H4 (cell line): ENCODE data around the gene RFPL4AL1. TPM values are rescaled to one million over a fixed set of nuclear protein-coding genes. Genes with fewer than 3 reads are reported as not detected.

ENCODE experiments used
- total RNA-seq: library from RNA; depleted of rRNA; stranded (reverse); fragments of >200 nt; shearing (Covaris generic); gene quantifications from 2 replicates; pipeline ENCODE4 v1.2.3, GENCODE V29; 2014; rRNA removed

The RFPL4AL1 gene
- total RNA-seq, 1 experiment from 2014 or later, result 1.8 TPM

Other genes with a start within 250 kb of the RFPL4AL1 start
- not detected in 2 replicates for gene SBK2, start 232.0 kb upstream of the RFPL4AL1 start, total RNA-seq
- gene SBK3, start 223.6 kb upstream of the RFPL4AL1 start, total RNA-seq, result not detected in 2 replicates
- gene ZNF579, start 188.3 kb upstream of the RFPL4AL1 start, total RNA-seq, result 2.5 and 4.6 TPM in 2 replicates
- 5.1 and 7.8 TPM in 2 replicates for gene FIZ1, start 169.6 kb upstream of the RFPL4AL1 start, total RNA-seq
- 16.7 and 21.9 TPM in 2 replicates for gene ZNF524, start 168.8 kb upstream of the RFPL4AL1 start, total RNA-seq
- gene ZNF865, start 163.5 kb upstream of the RFPL4AL1 start, total RNA-seq, result 1.0 TPM in 2 replicates
- gene ZNF784, start 144.6 kb upstream of the RFPL4AL1 start, total RNA-seq, result 5.2 and 7.2 TPM in 2 replicates
- gene ZNF580, start 128.1 kb upstream of the RFPL4AL1 start, total RNA-seq, result 9.6 and 19.2 TPM in 2 replicates
- gene ZNF581, start 125.5 kb upstream of the RFPL4AL1 start, total RNA-seq, result 28.9 and 29.5 TPM in 2 replicates
- gene CCDC106, start 120.9 kb upstream of the RFPL4AL1 start, total RNA-seq, result 0.45 and 2.4 TPM in 2 replicates
- 95.5 and 121 TPM in 2 replicates for gene U2AF2, start 114.1 kb upstream of the RFPL4AL1 start, total RNA-seq
- 43.6 and 59.6 TPM in 2 replicates for gene EPN1, start 93.9 kb upstream of the RFPL4AL1 start, total RNA-seq
- gene NLRP9, start 30.7 kb upstream of the RFPL4AL1 start, total RNA-seq, result not detected in 2 replicates
- 7.7 and 12.4 TPM in 2 replicates for gene RFPL4A, start 10.0 kb upstream of the RFPL4AL1 start, total RNA-seq
- gene NLRP11, start 62.9 kb downstream of the RFPL4AL1 start, total RNA-seq, result 2.1 and 2.4 TPM in 2 replicates
- 4.7 and 7.9 TPM in 2 replicates for gene NLRP4, start 67.4 kb downstream of the RFPL4AL1 start, total RNA-seq
- not detected in 2 replicates for gene NLRP13, start 163.2 kb downstream of the RFPL4AL1 start, total RNA-seq
- not detected in 2 replicates for gene NLRP8, start 178.7 kb downstream of the RFPL4AL1 start, total RNA-seq
- gene NLRP5, start 217.7 kb downstream of the RFPL4AL1 start, total RNA-seq, result 0.12 and 1.3 TPM in 2 replicates